Mammary epithelial cell (primary cell): Measurements from ENCODE around the gene LENG1.

Experiments
- CTCF ChIP-seq, 2 donors: IDR thresholded peaks in 1 of 2; conservative IDR thresholded peaks in 1 of 2; 2 replicates each; pipeline ENCODE4 v1.5.1; 2011 to 2012; ENCODE audit warnings: inconsistent platforms in 2 of 2, low read length in 2 of 2, mild to moderate bottlenecking in 2 of 2, control low read depth in 1 of 2, low read depth in 1 of 2; ENCODE audit not compliant: insufficient read depth in 1 of 2; ENCODE audit errors: extremely low read depth in 1 of 2
- EZH2 ChIP-seq: IDR thresholded peaks from 2 replicates; pipeline ENCODE4 v1.6.1; 2012; ENCODE audit warnings: low read length, inconsistent platforms, borderline replicate concordance

- TF ChIP-seq EZH2, result no peak
- TF ChIP-seq CTCF (conservative IDR thresholded peaks at IDR 0.05 in 1 of 2, IDR thresholded peaks at IDR 0.05 in 1 of 2; ENCODE audit: extremely low read depth in 1 of 2, insufficient read depth in 1 of 2, low read depth in 1 of 2, low read length in 2 of 2), result no peak
These were observed 27.4 kb upstream of the LENG1 start for GRCh38 chr19:54186934-54187381.
